NCI-H82 treated with DMSO at 0.1 percent for 48 hours (cell line): ENCODE data around the gene REEP2.
"Not testable (repeated sequence)": the region's sequence is repeated elsewhere in the genome, so short reads cannot be mapped to it uniquely, and the experiment has no call there.

Experiments used
- DNase-seq: peaks from one replicate; lab custom pipeline; 2025; ENCODE audit not compliant: unreplicated experiment; lab: John Stamatoyannopoulos, UW

REEP2 gene

GRCh38 chr5:138466125-138466899, 27.5 kb downstream of the REEP2 start:
- DNase-seq = no peak

GRCh38 chr5:138466900-138467710, 28.2 kb downstream of the REEP2 start:
- no peak for DNase-seq

GRCh38 chr5:138467711-138468132, 28.9 kb downstream of the REEP2 start:
- DNase-seq = no peak

DNA sequence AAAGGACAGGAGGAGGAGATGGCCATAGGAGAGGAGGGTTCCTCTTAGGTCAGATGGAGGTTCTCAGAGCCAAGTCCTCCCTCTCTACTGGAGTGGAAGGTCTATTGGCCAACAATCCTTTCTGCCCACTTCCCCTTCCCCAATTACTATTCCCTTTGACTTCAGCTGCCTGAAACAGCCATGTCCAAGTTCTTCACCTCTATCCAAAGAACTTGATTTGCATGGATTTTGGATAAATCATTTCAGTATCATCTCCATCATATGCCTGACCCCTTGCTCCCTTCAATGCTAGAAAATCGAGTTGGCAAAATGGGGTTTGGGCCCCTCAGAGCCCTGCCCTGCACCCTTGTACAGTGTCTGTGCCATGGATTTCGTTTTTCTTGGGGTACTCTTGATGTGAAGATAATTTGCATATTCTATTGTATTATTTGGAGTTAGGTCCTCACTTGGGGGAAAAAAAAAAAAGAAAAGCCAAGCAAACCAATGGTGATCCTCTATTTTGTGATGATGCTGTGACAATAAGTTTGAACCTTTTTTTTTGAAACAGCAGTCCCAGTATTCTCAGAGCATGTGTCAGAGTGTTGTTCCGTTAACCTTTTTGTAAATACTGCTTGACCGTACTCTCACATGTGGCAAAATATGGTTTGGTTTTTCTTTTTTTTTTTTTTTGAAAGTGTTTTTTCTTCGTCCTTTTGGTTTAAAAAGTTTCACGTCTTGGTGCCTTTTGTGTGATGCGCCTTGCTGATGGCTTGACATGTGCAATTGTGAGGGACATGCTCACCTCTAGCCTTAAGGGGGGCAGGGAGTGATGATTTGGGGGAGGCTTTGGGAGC, 29.5 kb downstream of the REEP2 start:
- no peak for DNase-seq

DNA sequence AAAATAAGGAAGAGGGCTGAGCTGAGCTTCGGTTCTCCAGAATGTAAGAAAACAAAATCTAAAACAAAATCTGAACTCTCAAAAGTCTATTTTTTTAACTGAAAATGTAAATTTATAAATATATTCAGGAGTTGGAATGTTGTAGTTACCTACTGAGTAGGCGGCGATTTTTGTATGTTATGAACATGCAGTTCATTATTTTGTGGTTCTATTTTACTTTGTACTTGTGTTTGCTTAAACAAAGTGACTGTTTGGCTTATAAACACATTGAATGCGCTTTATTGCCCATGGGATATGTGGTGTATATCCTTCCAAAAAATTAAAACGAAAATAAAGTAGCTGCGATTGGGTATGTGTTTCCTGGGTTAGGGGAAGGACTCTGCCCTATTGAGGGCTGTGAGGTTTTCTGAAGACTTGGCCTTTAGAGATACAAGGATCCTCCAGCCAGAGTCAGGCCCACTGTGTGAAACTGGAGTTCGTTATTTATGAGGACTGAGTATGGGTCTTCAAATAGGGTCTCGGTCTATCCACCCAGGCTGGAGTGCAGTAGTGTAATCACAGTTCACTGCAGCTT, 30.2 kb downstream of the REEP2 start:
- DNase-seq = no peak

GRCh38 chr5:138469540-138470321, 30.9 kb downstream of the REEP2 start:
- DNase-seq = no peak

DNA sequence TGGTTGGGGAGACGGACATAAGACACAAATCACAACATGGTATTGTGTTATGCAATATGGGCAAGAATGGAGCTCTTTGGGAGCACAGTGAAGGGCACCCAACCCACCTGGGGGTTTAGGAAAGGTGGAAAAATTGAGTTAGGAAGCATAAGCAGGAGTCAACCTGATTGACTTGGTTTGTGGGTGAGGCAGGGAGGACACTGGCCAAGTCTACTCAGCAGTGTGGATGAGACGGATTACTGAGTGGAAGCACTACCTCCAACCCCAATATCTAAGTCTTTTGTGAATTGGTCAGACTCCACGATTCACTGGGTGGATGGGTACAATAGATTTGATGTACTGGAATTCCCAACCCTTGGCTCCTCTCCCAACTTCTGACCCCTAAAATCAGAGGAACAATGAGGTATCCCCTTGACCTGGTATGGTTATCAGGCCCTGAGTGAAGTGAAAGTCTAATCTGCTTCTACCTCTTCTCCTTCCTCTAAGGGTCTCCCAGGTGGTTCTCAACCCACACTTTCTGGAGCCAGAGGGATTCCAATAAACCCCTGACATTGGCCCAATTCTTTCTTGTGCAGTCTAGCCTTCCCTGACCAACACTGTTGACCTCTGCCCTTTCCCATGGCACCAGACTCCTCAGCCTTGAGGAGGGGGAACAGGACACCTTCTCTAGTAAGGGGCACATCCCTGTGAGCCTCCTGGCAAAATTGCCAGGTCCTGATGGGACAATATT, 31.6 kb downstream of the REEP2 start:
- DNase-seq = no peak

GRCh38 chr5:138471052-138471361, 32.1 kb downstream of the REEP2 start:
- DNase-seq = no peak

DNA sequence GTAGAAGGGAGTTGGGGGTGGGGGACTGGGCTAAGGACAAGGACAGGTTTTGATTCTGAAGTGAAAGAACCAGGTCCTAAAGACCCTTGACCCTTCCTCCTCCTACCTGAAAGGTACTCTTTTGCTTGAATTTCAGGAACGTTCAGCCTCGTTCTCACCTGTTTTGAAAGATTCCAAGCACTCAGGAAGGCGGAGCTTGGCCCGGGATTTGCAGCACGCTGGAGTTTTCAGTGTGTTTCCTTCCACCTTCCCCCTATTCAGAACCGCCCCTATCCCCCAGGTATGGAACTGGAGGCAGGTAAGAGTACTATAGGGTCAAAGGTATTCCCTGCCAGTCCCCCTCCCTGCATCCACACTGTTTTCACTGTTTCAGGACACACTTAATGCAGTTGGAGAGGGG, 33.5 kb downstream of the REEP2 start:
- DNase-seq = no peak

DNA sequence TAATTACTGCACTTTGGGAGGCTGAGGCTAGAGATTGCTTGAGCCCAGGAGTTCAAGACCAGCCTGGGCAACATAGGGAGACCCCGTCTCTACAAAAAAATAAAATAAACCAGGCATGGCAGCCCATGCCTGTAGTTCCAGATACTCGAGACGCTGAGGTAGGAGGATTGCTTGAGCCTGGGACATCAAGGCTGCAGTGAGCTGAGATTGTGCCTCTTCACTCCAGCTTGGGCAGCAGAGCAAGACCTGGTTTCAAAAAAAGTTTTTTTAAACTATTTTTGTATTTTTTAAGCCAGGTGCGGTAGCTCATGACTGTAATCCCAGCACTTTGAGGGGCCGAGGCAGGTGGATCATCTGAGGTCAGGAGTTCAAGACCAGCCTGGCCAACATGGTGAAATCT, 34.3 kb downstream of the REEP2 start:
- not testable (repeated sequence) for DNase-seq

DNA sequence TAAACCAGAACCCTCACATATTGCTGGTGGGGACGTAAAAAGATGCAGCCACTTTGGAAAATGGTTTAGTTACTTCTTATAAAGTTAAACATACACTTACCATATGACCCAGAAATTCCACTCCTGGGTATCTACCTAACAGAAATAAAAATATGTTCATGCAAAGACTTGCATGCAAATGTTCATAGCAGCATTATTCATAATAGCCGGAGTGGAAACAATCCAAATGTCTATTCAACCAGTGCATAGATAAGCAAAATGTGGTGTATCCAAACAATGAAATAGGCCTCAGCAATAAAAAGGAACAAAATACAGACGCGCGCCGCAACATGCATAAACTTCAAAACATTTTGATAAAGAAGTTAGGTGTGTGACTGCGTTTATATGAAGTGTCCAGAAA, 38.1 kb downstream of the REEP2 start:
- no peak for DNase-seq

GRCh38 chr5:138482638-138483037, 43.8 kb downstream of the REEP2 start:
- no peak for DNase-seq

GRCh38 chr5:138488481-138488945, 49.7 kb downstream of the REEP2 start:
- no peak for DNase-seq

GRCh38 chr5:138489683-138490061, 50.8 kb downstream of the REEP2 start:
- DNase-seq = no peak

- DNase-seq = no peak
Measured at GRCh38 chr5:138490648-138491283, 51.9 kb downstream of the REEP2 start.

DNA sequence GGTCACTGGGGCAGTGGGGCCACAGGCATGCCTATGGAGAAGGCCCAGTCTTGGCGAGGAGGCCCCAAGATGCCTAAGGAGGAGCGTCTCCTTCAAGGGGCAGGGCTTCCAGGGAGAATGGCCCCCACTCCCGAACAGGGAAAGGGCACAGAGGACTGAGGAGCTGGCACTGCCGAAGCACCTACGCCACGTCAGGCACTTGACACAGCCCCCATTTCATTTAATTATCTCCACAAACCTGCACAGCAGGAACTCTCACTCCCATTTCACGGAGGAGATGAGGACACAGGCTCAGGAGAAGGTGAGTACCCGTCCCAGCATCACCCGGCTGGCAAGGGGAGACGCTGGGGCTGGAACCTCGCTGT, 52.4 kb downstream of the REEP2 start:
- no peak for DNase-seq

DNA sequence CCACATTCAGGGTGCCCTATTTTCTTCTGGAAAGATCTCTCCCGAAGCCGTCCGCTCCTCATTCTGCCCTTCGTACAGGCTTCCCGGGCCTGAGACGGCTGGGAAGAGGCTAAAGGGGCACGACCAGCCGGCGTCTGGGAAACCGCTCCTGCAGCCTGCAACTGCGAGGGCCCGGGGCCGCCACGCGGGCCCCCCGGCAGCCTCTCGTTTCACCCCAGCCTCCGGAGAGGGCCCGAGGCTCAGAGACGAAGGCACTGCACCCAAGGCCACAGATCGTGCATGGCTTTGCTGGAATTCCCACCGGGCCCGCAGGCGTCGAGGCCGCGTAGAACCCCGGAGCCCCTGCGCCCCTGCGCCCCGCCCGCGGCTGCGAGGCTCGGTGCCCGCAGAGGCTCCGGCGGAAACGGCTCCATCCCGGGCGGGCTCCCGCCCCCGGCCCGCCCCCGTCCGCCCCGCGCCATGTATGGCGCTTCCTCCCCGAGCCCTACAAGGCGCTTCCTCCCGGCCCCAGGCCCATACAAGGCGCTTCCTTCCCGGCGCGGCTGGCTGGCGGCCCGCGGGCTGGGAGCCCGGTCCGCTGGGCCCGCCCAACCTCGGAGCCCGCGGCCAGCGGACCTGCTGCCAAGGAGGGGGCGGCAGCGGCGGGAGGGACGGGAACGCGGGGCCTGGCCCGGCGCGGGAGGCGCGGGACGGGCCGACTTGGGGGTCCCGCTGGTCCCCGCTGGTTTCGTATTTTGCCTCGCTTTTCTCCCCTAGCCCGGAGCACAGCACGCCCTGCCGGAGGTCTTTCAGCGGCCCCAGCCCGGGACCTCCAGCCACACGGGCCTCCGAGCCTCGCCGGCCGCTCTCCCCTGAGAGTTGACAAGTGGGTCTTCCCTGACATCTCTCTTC, 53.1 kb downstream of the REEP2 start:
- DNase-seq = peak; percentile 4

- no peak for DNase-seq
Measured at GRCh38 chr5:138492560-138493045, 53.7 kb downstream of the REEP2 start.
